GM18517 (cell line): ENCODE results near the gene BLM.
"Not testable (repeated sequence)": the region's sequence is repeated elsewhere in the genome, so short reads cannot be mapped to it uniquely, and the experiment has no call there.

ENCODE experiments used
- ATAC-seq: cut with Tn5 transposase; IDR thresholded peaks from one replicate; pipeline ENCODE4 v1.9.1; 2021; ENCODE audit warnings: mild to moderate bottlenecking, moderate library complexity; ENCODE audit not compliant: unreplicated experiment

The BLM gene

DNA sequence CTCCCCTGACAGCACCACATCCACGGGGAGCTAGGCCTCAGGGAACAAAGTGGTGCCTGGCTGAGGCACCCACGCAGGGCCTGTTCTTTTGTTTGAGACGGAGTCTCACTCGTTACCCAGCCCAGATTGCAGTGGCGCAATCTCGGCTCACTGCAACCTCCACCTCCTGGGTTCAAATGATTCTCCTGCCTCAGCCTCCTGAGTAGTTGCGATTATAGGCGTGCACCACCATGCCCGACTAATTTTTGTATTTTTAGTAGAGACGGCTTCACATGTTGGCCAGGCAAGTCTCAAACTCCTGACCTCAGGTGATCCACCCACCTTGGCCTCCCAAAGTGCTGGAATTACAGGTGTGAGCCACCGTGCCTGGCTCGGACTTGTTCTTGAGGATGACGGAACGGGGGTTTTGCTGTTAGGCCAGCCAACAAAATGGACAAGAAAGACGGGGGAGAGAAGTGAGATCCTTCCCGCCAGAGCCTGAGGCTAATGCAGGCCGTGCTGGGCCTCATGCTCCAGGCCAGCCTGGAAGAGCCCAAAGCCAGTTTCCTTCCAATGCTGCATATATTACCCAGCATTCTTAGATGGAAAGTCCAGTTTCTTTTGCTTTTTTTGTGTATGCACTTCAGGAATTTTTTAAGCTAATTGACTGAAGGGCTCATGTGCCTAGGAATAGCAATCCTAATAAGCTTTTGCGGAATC, 123.2 kb downstream of the BLM start:
- no peak for ATAC-seq

DNA sequence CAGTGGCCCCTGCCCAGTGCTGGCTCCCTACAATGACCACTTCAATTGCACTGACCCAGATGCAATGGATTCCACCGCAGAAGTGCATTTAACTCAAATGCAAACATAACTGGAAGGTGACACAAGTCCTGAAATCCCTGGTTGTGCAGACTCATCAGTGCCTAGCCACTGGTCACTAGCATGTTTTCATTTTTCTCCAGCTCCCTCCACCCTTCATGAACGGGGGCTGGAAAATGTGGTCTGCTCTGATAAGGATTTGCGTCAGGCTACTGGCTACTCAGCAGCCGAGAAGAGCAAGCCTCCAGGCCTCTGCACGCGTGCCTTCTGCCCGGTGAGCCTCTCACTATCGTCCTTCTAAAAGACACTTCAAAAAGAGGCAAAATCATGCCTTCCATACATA, 123.8 kb downstream of the BLM start:
- ATAC-seq: no peak

DNA sequence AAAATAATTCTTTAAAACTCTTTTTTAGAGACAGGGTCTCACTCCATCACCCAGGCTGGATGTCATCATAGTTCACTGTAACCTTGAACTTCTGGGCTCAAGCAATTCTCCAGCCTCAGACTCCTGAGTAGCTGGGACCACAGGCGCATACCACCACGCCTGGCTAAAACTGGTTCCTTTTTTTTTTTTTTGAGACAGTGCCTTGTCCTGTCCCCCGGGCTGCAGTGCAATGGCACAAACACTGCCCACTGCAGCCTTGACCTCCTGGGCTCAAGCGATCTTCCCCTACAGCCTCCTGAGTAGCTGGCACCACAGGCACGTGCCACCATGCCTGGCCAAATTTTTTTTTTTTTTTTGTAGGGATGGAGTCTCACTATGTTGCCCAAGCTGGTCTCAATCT, 127.5 kb downstream of the BLM start:
- no peak for ATAC-seq

DNA sequence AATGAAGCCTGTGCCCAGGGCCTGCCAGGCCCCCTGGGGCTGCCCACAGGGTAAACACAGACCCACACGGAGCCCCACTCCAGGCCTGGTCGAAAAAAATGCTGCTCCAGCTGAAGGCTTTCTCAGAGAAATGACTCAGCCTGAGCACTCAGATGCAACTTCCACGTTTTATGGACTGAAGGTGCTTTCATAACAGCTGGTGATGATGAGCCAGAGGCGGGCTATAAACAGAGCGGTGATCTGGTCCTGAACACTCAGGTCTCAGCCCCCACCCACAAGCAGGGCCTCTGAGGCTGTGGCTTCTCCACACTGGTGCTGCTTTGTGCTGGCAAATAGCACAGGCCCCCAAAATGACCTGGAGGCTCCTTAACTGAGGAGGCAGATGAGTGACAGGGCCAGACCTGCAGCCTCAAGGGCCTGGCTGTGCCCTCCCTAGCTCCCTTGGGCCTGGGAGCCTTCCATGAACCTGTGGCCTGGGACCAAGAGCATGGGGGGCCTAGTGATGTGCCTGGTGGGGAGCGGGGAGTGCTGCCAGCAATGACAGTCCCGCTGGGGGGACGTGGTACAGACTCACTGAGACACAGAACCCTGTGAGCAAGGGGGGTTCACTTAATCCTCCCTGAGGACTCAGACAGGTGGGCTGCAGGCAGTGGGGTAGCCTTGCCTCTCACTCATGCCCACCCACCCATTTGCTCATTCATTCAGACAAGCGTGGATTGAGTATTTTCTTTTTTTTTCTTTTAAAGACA, 128.2 kb downstream of the BLM start:
- ATAC-seq: peak; percentile 82

DNA sequence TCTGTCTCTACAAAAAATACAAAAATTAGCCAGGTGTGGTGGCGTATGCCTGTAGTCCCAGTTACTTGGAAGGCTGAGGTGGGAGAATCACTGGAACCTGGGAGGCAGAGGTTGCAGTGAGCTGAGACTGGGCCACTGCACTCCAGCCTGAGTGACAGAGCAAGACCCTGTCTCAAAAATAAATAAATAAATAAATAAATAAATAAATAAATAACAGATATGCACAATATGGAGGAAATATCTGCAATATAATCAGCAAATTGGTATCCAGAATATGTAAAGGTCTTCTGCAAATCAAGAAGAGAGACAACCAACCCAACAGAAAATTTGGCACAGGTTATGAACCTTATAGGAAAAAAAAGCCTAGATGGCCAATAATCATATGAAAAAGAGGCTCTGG, 132.3 kb downstream of the BLM start:
- not testable (repeated sequence) for ATAC-seq

DNA sequence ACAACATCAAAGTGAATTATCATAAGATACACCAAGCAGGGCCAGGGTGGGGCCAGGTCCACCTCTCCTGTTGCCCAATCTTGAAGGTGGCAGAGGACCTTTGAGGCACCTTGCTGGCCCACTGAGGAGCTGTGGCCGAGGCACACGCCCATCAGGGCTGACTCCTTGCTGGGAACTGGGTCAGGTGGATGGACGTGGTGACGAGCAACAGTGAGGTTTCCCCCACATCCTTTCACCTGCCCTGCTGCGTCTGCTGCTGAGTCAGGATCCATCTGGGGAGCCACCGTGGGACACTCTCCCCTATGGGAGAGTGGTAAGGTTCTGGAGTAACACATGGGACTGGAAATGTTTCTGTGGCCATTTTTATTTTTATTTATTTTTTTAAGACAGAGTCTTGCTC, 134.0 kb downstream of the BLM start:
- ATAC-seq: no peak

DNA sequence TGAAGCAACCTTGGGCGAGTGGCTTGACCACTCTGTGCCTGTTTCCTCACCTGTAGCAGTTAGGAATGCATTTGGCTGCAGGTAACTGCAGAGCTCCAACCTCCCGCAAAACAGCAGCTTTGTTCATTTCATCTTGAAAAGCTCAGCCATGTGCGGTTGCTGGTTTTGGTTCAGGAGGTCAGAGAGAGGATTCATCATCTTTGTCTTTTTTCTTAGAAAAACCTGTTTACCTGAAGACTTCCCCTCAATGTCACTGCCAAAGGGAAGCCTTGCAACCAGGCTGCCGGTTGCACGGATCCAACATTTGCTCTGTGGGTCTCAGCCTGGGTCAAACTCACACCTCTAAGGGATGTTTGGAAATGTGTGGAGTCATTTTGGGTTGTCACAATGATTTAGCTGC, 134.8 kb downstream of the BLM start:
- no peak for ATAC-seq

DNA sequence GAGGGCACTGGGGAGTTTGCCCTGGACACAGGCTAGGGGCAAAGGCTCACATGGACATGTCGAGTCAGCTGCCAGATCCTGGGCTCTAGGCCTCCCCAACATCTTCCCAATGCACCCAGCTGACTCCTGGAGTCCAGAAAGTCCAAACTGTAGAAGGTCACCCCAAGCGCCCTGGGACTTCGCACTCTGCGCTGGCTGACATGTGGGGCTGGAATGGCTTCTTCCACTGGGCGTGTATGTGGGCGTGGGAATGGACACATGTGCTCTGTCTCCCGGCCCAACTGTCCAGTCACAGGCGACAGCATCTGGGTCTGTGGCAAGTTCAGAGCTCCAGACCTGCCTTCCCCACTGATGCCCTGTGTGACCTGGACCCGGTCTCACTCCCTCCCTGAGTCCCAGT, 138.0 kb downstream of the BLM start:
- no peak for ATAC-seq

DNA sequence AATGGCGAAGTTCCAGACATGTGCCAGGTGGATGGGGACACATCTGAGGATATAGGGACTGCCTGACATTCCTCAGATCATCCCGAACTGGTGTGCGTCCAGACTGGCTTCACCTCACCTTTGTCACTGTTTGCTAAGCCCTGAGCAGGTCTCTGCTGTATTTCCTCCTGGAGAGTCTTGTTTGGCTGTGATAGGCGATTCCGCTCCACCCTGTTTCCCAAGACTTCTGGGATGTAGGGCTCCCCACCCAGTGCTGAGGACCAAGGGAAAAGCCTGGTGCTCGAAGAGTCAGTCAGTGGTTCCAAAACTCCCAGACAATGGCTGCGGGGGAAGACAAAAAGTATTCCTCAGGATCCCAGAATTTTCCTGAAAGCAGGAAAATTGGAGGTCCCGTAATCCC, 140.2 kb downstream of the BLM start:
- no peak for ATAC-seq

DNA sequence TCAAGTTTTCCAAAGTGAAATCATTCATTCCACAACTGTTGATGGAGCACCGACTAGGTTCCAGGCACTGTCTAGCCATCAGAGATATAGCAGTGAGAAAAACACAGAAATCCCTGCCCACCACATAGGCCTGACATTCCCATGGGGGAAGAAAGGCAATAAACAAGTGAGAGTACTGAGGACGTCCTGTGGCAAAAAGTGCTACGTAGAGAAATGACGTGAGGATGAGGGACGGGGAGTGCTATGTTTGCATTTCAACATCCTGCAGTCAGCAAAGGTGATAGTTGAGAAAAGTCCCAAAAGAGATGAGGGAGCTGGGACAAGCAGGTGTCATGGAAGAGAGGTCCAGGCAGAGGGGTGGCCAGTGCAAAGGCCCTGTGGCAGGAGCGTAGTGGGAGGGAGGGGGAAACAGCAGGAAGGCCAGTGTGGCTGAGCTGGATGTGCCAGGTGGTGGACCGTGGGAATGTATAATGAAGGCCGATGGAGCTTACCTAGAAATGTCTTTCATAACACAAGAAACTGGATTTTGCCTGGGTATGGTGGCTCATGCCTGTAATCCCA, 140.8 kb downstream of the BLM start:
- no peak for ATAC-seq

DNA sequence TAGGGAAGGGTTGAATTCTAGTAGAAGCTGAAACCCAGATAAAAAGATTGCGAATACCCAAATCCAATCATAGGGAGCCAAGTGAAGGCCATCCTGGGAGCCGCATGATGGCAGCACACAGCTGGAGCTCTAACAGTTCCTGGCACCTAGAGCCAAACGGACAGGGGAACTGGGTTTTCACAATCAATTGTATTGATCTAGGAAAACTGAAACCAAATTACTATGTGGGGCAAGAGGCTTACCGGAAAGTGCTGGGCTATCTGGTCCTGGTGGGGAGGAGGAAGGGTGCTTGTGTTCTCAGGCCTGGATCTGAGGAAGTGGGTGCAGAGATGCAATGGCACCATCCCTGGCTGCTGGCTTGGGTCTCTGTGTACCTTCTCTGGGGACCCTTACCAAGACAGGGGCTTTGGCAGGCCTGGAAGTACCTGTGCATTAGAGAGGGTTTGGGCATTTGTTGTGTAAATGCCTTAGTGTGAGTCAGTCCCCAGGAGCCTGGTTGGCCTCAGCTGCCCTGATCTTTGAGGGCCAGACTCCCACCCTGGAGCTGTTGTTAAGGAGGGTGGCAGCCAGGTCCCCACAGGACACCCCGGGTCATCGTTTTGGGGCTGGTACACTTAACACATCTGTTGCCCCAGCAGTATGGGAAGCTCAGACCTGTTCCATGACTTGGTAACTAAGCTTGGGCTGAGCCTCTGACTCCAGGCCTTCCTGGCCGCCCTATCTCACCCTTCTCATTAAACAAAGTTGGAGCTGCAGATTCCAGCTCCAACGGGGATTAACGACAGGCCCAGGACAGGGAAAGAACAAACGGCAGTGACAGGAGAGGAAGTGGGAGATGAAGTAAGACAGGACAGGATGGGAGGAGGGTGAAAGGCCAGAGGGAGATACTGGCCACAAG, 142.3 kb downstream of the BLM start:
- ATAC-seq: no peak

DNA sequence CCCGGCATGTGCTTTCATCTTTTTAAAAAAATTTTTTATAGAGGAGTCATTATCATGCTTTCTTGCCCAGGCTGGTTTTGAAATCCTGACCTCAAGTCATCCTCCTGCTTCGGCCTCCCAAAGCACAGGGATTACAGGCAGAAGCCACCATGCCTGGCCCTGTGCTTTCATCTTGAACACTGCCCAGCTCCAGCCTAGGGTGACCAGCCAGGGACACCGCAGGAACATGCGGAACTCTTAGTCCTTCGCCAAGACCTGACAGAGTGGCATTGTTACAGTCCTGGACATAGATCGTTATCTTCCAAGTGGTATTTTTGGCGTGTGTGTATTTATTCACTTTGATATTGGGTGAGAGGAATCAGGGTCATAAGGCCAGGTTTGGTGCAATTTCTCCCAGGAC, 143.3 kb downstream of the BLM start:
- ATAC-seq: no peak

DNA sequence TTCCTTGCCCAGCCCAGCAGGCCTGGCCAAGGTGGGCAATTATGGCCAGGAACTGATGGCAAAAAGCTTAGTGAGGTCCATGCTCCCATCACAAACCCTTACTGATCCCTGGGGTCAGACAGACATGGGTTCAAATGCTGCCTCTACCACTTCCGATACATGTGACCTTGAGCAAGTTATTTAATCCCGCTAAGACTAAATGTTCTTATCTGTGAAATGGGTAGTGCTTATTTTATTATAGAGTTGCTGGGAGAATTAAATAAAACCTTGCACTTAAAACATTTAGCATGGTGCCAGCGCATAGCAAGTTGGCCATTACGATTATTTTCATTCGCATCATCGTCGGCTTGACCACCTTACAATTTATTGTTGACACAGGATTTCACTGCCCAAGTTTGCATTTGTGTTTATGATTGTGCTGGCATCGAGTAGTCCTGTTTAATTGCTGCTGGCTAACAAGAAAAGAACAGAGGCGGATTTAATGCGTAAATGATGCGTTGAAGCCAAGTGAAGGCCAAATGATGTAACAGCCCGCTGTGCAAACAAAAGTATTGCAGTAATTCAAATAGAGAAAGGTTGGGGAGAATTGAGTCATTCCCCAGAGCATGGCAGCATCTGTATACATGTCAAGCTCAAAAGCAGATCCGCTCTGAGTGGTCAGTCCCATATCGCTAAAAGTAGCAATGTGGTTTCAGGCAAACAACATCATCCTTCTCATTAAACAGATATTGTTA, 144.0 kb downstream of the BLM start:
- ATAC-seq: no peak

DNA sequence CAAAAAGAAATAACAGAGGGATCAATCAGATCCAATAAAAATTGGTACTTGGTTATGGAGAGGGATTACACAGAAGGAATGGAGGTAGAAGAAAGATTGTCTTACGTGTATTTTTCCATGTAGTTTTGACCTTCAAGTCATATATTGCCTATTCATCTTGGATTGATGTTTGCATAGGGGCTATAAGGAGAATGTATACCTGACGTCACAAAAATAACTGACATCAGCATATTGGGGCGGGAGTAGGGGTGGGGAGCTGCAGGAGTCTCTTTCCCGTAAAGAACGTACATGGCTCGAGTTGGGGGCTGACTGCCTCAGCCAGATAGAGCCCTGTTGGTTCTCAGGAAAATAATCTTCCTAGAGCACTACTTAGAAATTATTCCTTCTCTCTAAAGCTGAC, 145.3 kb downstream of the BLM start:
- ATAC-seq: no peak

DNA sequence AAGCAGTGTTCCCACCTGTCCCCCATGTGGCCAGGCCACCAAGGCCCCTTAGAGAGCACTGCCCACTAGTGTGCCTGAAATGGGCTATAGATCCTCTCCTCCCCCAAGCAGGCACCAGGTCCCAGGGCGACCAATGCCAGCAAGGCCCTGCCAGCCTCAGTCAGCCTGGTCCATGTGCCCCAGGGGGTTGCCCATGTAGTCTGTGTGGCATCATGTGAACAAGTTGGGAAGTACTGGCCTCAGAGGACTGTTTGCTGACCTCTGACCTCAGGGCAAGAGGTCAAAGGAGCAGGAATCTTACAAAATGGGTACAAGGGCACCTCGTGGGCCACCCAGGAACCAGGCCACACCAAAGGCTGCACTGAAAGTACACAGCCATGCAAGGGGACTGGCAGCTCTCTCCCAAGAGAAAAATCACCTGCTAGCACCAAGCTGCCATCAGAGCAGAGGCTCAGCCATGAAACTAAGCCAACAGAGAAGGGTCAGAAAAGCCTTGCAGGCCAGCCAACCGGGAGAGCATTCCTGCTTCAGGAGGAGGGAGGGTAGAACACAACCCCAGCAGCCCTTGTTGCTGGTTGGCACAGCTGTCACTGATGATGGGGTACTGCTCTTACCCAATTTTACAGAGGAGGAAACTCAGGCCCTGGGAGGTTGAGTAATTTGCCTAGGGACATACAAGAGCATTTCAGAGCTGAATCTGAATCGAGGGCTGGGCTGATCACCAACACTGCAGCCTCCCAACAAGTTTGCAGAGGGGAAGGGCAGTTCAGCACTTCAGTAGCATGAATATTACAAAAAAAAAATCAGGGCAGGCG, 146.0 kb downstream of the BLM start:
- ATAC-seq: no peak

DNA sequence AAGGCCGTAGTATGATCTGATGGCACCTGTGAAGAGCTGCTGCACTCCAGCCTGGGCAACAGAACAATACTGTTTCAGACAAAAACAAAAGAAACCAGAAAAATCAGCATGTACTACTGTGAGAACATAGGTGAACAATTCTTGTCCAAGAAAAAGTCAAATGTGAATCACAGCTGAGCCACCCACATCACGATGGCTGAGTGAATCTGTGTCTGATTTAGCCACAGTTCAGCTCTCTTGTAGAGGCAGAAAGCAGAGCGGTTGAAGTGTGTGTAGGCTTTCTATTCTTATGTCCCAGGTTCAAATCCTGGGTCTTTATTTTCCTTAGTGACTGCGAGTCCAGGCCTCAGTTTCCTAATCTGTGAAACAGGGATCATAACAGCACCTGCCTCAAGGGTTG, 146.8 kb downstream of the BLM start:
- ATAC-seq: no peak

DNA sequence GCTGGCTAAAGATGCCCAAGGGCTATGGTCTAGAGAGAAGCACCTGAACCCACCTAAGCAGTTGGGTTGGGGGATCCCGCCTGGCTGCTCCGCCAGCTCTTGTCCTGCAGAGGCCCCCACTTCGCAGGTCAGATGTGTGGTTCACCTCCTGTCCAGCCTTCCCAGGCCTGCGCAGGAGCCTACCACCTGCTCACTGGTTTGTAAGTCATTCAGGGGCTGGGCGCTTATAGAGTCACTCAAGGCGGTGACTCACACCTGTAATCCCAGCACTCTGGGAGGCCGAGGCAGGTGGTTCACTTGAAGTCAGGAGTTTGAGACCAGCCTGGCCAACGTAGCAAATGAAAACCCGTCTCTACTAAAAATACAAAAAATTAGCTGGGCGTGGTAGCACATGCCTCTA, 147.4 kb downstream of the BLM start:
- ATAC-seq: no peak

DNA sequence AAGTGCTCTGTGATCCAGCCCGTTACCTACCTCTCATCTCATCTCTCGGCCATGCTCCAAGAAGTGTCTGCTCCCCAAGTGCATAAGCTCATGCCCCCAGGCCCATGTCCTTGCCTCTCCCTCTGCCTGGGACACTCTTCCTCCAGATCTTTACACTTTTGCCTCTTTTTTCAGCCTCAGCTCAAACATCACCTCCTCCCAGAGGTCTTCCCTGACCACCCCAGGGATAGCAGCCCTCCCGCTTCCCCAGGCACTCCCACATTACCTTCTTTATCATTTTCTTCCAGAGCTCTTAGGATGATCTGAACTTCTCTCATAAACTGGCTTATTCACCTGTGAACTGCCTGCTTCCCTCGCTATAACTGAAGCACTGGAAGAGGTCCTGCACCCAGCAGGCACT, 148.6 kb downstream of the BLM start:
- no peak for ATAC-seq
